OCI-LY1 (cell line): ENCODE measurements around the gene MS4A4E.

Experiments
- H2AFZ ChIP-seq: fragments of 200-600 bp; sonication (generic), shearing (Covaris generic); 2 replicates; pipeline ENCODE4 v1.6.0; 2014; ENCODE audit warnings: antibody characterized with exemption, mild to moderate bottlenecking, low read length
- H3F3A ChIP-seq: fragments of 200-600 bp; sonication (generic), shearing (Covaris generic); 2 replicates; pipeline ENCODE4 v1.6.0; 2014; ENCODE audit warnings: mild to moderate bottlenecking, antibody characterized with exemption, low read length, moderate library complexity; ENCODE audit not compliant: insufficient read depth
- H3K27ac ChIP-seq: fragments of 200-600 bp; sonication (generic); 2 replicates; pipeline ENCODE4 v1.5.1; 2014; ENCODE audit warnings: low read length, mixed run types, mild to moderate bottlenecking, low read depth; ENCODE audit not compliant: poor library complexity, severe bottlenecking
- H3K27me3 ChIP-seq: fragments of 200-600 bp; sonication (generic); 2 replicates; pipeline ENCODE4 v1.6.0; 2014; ENCODE audit warnings: antibody characterized with exemption, mild to moderate bottlenecking, low read length, moderate library complexity; ENCODE audit not compliant: insufficient read depth
- H3K36me3 ChIP-seq: fragments of 200-600 bp; sonication (generic); 2 replicates; pipeline ENCODE4 v1.6.1; 2014; ENCODE audit warnings: mild to moderate bottlenecking, antibody characterized with exemption, low read length, moderate library complexity, mixed read lengths; ENCODE audit not compliant: insufficient read depth
- H3K4me1 ChIP-seq: fragments of 200-600 bp; sonication (generic); 2 replicates; pipeline ENCODE4 v1.5.1; 2014; ENCODE audit warnings: mild to moderate bottlenecking, low read length, moderate library complexity; ENCODE audit not compliant: insufficient read depth, severe bottlenecking
- H3K4me2 ChIP-seq: fragments of 200-600 bp; sonication (generic), shearing (Covaris generic); 2 replicates; pipeline ENCODE4 v1.6.1; 2014; ENCODE audit warnings: low read length
- H3K4me3 ChIP-seq: fragments of 200-600 bp; sonication (generic); 2 replicates; pipeline ENCODE4 v1.5.1; 2014; ENCODE audit warnings: low read length, low read depth, mild to moderate bottlenecking, mixed read lengths; ENCODE audit not compliant: poor library complexity, severe bottlenecking
- H3K79me2 ChIP-seq: fragments of 200-600 bp; shearing (Covaris generic); 2 replicates; pipeline ENCODE4 v1.6.1; 2016; ENCODE audit warnings: mixed run types, low read length, mixed read lengths; ENCODE audit not compliant: insufficient read depth
- H3K9ac ChIP-seq: fragments of 200-600 bp; sonication (generic), shearing (Covaris generic); 2 replicates; pipeline ENCODE4 v1.6.1; 2014; ENCODE audit warnings: mild to moderate bottlenecking, low read length, mixed read lengths
- H3K9me2 ChIP-seq: fragments of 200-600 bp; sonication (generic), shearing (Covaris generic); 2 replicates; pipeline ENCODE4 v1.6.1; 2014; ENCODE audit warnings: low read depth, mild to moderate bottlenecking, low read length, mixed read lengths
- H3K9me3 ChIP-seq: fragments of 200-600 bp; shearing (Covaris generic); 2 replicates; pipeline ENCODE4 v1.6.1; 2014; ENCODE audit warnings: low read length, mixed read lengths
- H4K20me1 ChIP-seq: fragments of 200-600 bp; sonication (generic), shearing (Covaris generic); 2 replicates; pipeline ENCODE4 v1.6.0; 2016; ENCODE audit warnings: mild to moderate bottlenecking, low read length; ENCODE audit not compliant: insufficient read depth
- EZH2 ChIP-seq: fragments of 200-600 bp; sonication (generic), shearing (Covaris generic); IDR thresholded peaks from 2 replicates; pipeline ENCODE4 v1.8.0; 2017; ENCODE audit warnings: borderline replicate concordance, mixed run types, mild to moderate bottlenecking, antibody characterized with exemption, low read length, moderate library complexity, mixed read lengths
- TF ChIP-seq, protein P1 (sequence below): fragments of 200-600 bp; sonication (generic), shearing (Covaris generic); IDR thresholded peaks from 2 replicates; pipeline ENCODE4 v1.5.1; 2017; ENCODE audit warnings: mild to moderate bottlenecking, antibody characterized with exemption, low read length, moderate library complexity, mixed read lengths

Gene MS4A4E

DNA sequence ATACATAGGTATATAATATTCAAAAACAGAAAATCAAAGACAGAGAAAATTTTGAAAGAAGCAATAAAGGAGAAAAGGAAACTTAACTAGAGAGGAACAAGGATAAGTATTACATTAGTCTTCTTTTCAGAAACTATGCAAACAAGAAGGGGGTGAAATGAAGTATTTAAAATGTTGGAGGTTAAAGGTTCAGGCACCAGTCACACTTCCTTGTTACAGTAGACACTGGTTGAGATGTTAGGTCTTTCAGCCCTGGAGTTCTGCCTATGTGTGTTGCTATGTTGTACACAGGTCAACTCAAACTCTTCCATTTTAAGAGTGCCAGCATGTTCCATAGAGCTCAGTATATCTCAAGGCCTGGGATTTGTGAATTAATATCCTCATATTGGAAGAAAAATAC is 31.5 kb upstream of the MS4A4E start:
- 0 out of 2 replicates have a peak, but pooled peaks cover 2% of the 10 kb centered on the region for H3K9me3 ChIP-seq
- no peaks in the 10 kb centered on the region for H3K4me1 ChIP-seq
- H3K27me3 ChIP-seq, result no peaks in the 10 kb centered on the region
- no peaks in the 10 kb centered on the region for H3K79me2 ChIP-seq
- TF ChIP-seq, protein P1, sequence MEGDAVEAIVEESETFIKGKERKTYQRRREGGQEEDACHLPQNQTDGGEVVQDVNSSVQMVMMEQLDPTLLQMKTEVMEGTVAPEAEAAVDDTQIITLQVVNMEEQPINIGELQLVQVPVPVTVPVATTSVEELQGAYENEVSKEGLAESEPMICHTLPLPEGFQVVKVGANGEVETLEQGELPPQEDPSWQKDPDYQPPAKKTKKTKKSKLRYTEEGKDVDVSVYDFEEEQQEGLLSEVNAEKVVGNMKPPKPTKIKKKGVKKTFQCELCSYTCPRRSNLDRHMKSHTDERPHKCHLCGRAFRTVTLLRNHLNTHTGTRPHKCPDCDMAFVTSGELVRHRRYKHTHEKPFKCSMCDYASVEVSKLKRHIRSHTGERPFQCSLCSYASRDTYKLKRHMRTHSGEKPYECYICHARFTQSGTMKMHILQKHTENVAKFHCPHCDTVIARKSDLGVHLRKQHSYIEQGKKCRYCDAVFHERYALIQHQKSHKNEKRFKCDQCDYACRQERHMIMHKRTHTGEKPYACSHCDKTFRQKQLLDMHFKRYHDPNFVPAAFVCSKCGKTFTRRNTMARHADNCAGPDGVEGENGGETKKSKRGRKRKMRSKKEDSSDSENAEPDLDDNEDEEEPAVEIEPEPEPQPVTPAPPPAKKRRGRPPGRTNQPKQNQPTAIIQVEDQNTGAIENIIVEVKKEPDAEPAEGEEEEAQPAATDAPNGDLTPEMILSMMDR, result no peak
- TF ChIP-seq EZH2, result no peak
- no peak overlapping the region for H3K4me2 ChIP-seq
- H3K9me2 ChIP-seq, result no peaks in the 10 kb centered on the region
- no peak overlapping the region for H3K27ac ChIP-seq
- H4K20me1 ChIP-seq, result no peaks in the 10 kb centered on the region
- no peaks in the 10 kb centered on the region for H3F3A ChIP-seq
- no peaks in the 10 kb centered on the region for H3K36me3 ChIP-seq
- no peak overlapping the region for H3K9ac ChIP-seq
- H2AFZ ChIP-seq, result no peak overlapping the region
- no peak overlapping the region for H3K4me3 ChIP-seq

DNA sequence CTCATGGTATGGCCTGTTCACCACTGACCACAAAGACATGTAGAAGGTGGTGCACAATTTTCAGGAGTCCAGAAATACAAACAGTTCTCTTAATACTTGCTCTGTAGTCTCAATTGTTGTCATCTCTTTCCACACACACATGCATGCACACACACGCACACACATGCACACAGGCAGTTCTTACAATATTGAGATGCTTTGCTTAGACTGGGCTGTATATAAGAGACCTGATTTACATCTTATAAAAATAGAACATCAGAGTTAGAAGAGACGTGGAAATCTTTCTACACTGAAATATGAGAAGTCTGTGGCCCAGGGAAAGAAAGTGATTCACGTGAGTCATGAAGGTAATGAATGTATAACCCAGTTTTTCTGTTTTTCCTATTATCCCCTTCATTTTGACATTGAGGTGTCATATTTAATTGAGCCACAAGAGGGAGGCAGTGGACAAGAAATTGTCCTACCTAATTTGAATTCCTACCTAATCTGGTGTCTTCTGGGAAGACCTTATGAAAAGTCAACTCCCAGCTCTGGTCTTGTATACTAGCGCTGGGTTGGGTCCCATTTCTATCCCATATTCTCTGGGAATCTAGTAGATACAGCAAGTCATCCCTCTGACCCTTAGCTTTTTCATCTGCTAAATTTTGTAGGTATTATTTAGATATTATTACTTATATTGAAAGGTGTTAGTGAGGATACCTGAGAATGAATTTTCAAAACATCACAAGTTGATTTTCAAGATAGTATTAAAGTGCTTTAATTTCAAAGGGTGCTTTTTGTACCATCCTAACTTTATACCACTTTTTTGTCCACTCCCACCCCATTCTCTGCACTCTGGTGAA is 22.7 kb upstream of the MS4A4E start:
- H3K27me3 ChIP-seq, result no peaks in the 10 kb centered on the region
- no peaks in the 10 kb centered on the region for H4K20me1 ChIP-seq
- no peak overlapping the region for H3K4me2 ChIP-seq
- no peak overlapping the region for H2AFZ ChIP-seq
- no peaks in the 10 kb centered on the region for H3K9me2 ChIP-seq
- H3K9ac ChIP-seq, result no peak overlapping the region
- no peaks in the 10 kb centered on the region for H3K36me3 ChIP-seq
- no peaks in the 10 kb centered on the region for H3K4me1 ChIP-seq
- H3K27ac ChIP-seq, result no peak overlapping the region
- no peaks in the 10 kb centered on the region for H3K79me2 ChIP-seq
- H3K9me3 ChIP-seq, result 0 out of 2 replicates have a peak, but pooled peaks cover 2% of the 10 kb centered on the region
- no peak overlapping the region for H3K4me3 ChIP-seq
- TF ChIP-seq EZH2, result no peak
- TF ChIP-seq, protein P1, result peak; percentile 69
- no peaks in the 10 kb centered on the region for H3F3A ChIP-seq

DNA sequence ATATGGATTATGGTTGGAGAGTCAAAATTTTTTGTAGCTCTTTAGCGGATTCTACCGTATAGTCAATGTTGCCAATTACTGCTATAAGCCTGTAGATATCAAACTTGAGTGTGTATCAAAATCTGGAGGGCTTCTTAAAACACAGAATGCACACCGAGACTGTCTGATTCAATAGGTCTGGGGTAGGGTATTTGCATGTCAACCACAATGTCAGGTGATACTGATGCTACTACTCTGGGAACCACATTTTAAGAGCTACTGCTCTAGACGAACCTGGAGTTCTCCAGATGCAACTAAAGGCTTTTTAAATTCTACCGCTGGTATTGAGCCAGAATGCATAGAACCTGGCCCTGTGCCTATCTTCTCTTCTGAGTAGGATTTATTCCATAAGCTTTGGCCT is 21.7 kb upstream of the MS4A4E start:
- H3K4me2 ChIP-seq, result no peak overlapping the region
- no peaks in the 10 kb centered on the region for H3K9me2 ChIP-seq
- no peaks in the 10 kb centered on the region for H3K4me1 ChIP-seq
- no peaks in the 10 kb centered on the region for H3K9me3 ChIP-seq
- no peak overlapping the region for H3K4me3 ChIP-seq
- H3K27ac ChIP-seq, result no peak overlapping the region
- no peak overlapping the region for H2AFZ ChIP-seq
- no peak overlapping the region for H3K9ac ChIP-seq
- no peaks in the 10 kb centered on the region for H3K79me2 ChIP-seq
- no peaks in the 10 kb centered on the region for H4K20me1 ChIP-seq
- H3K27me3 ChIP-seq, result no peaks in the 10 kb centered on the region
- H3K36me3 ChIP-seq, result no peaks in the 10 kb centered on the region
- H3F3A ChIP-seq, result no peaks in the 10 kb centered on the region
- TF ChIP-seq EZH2, result no peak
- TF ChIP-seq, protein P1, result no peak
